Measurements from ENCODE around the gene LPXN. TPM values are rescaled to one million over a fixed set of nuclear protein-coding genes. Genes with fewer than 3 reads are reported as not detected.

LPXN gene
- total and polyA plus RNA-seq, 12 donors = 1.8 to 13.9 (median 4.7) TPM

DNA sequence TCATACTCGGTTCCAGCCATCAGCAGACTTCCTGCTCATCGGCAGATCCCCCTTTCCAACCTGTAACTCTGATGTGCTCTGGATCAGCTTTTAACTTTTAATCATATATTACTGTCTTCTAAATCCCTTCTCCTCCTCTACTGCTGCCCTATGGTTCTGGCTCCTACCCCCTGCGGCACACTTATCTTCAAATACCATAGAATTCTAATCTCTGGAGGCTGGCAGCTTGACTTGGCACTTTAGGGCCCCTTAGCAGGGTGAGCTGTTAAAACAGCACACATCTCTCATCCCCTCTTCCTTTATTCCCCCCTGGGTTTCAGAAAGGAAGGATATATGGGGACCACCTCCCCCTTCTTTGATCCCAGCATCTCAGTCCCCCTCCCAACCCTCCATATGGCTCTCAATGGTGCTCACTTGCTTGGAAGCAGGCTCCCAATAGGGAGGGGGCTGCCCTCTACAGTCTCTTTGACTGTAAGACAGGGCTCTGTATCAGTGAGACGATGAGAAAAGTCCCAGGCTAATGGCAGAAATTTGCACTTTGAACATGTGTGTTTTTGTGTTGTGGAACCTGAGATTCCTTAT, 42.4 kb upstream of the LPXN start:
- no peak for DNase-seq
- H3K27ac ChIP-seq = peak overlapping the region in 7 of 10 donors; percentile 10 to 68 (median 40)
- H3K27me3 ChIP-seq = no peaks in the 10 kb centered on the region
- H3K4me3 ChIP-seq = no peak overlapping the region
- peaks cover 5 to 51% (median 22%) of the 10 kb centered on the region in 9 donors for H3K4me1 ChIP-seq
- intact Hi-C loops (cut with DNase I) = loop anchor here in 2 of 10 donors (5.0 kb wide), 2 partner anchors 36 to 41 kb away; partner anchors contain the start of genes LPXN (in 1 of the 2) and ZFP91 (in 1 of the 2)
- no peaks in the 10 kb centered on the region for H3K9me3 ChIP-seq
- H3K36me3 ChIP-seq = peaks cover 0 to 100% (median 59%) of the 10 kb centered on the region in 9 donors
- TF ChIP-seq, protein P1, sequence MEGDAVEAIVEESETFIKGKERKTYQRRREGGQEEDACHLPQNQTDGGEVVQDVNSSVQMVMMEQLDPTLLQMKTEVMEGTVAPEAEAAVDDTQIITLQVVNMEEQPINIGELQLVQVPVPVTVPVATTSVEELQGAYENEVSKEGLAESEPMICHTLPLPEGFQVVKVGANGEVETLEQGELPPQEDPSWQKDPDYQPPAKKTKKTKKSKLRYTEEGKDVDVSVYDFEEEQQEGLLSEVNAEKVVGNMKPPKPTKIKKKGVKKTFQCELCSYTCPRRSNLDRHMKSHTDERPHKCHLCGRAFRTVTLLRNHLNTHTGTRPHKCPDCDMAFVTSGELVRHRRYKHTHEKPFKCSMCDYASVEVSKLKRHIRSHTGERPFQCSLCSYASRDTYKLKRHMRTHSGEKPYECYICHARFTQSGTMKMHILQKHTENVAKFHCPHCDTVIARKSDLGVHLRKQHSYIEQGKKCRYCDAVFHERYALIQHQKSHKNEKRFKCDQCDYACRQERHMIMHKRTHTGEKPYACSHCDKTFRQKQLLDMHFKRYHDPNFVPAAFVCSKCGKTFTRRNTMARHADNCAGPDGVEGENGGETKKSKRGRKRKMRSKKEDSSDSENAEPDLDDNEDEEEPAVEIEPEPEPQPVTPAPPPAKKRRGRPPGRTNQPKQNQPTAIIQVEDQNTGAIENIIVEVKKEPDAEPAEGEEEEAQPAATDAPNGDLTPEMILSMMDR (IDR thresholded peaks at IDR 0.05) = peak in 6 of 9 donors; percentile 21 to 49 (median 44)
- peak; percentile 51 to 80 (median 77) for ATAC-seq
- 36 to 53% methylated on average over 4 of the region's 4 CpGs for WGBS, 2 donors

DNA sequence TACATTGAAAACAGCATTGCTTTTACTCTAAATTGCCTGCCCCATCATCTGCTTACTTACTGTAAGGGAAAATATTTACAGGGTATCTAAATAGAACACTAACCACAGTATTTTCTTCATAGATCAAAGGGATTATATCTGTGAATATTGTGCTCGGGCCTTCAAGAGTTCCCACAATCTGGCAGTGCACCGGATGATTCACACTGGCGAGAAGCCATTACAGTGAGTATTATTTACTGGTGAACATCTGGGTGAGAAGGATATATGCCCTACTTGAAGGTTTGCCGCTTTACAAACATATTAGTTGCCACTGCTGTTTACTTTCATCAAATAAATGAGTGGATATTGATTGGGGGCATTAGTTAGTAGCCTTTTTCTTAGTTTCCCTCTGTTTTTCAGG, 40.9 kb upstream of the LPXN start:
- TF ChIP-seq, protein P1 (IDR thresholded peaks at IDR 0.05) = no peak
- WGBS, 2 donors = 47 to 55% methylated on average over 4 of the region's 4 CpGs
- DNase-seq (peak in 1 of 2 donors; percentile 30), ATAC-seq (peak in 6 of 8 donors; percentile 43 to 85 (median 52))
- no peaks in the 10 kb centered on the region for H3K9me3 ChIP-seq
- H3K36me3 ChIP-seq = peaks cover 0 to 100% (median 65%) of the 10 kb centered on the region in 9 donors
- peaks cover 5 to 37% (median 21%) of the 10 kb centered on the region in 9 donors for H3K4me1 ChIP-seq
- intact Hi-C loops (cut with DNase I) = loop anchor here in 2 of 10 donors (5.0 kb wide), 2 partner anchors 34 to 39 kb away; partner anchors contain the start of genes LPXN (in 1 of the 2) and ZFP91 (in 1 of the 2)
- H3K4me3 ChIP-seq = no peak overlapping the region
- peak overlapping the region in 2 of 10 donors; percentile 5 to 68 for H3K27ac ChIP-seq
- no peaks in the 10 kb centered on the region for H3K27me3 ChIP-seq

DNA sequence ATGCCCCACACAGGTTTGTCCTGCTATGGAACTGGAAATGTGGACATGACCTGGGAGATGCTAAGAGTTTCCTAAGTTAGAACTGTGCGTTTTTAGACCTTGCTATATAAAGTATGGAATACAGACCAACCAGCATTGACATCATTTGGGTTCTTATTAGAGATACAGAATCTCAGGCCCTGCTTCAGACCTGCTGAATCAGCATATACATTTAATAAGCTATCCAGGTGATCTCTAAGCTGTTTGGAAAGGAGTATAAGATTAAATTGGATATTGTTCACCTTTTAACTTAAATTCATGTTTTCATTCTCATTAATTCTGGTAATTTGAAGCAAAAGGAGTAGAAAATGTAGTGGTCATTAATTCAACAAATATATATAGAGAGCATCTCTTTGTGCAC, 39.9 kb upstream of the LPXN start:
- no peak for ATAC-seq
- WGBS, 2 donors = 93 to 94% methylated on average over 1 of the region's 1 CpG
- H3K27ac ChIP-seq = no peak overlapping the region
- intact Hi-C loops (cut with DNase I) = loop anchor here in 2 of 10 donors (5.0 kb wide), 2 partner anchors 33 to 38 kb away; partner anchors contain the start of genes LPXN (in 1 of the 2) and ZFP91 (in 1 of the 2)
- no peak for DNase-seq
- TF ChIP-seq, protein P1 (IDR thresholded peaks at IDR 0.05) = no peak
- H3K9me3 ChIP-seq = no peaks in the 10 kb centered on the region
- H3K4me3 ChIP-seq = no peak overlapping the region
- H3K4me1 ChIP-seq = peaks cover 5 to 37% (median 21%) of the 10 kb centered on the region in 9 donors
- no peaks in the 10 kb centered on the region for H3K27me3 ChIP-seq
- H3K36me3 ChIP-seq = peaks cover 0 to 100% (median 74%) of the 10 kb centered on the region in 9 donors

DNA sequence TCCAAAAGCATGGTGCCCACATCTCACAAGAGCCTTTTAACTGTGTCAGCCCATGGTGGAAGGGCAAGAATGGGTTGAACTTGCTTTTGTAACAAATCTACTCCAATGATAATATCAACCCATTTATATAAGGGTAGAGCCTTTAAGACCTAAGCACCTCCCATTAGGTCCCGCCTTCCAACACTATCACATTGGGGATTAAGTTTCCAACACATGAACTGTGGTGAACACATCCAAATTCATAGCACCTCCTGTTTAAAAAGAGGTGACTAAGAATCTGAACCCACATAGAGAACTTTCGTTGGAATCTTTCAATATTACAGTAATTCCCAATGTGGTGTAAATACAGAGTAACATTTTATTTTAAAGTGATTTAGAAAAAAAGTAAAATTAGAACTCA, 37.6 kb upstream of the LPXN start:
- peaks cover 0 to 88% (median 68%) of the 10 kb centered on the region in 9 donors for H3K36me3 ChIP-seq
- H3K4me3 ChIP-seq = no peak overlapping the region
- no peak overlapping the region for H3K27ac ChIP-seq
- H3K27me3 ChIP-seq = no peaks in the 10 kb centered on the region
- no peak for DNase-seq
- WGBS, 2 donors = 95 to 98% methylated on average over 2 of the region's 2 CpGs
- ATAC-seq = no peak
- peaks cover 2 to 27% (median 16%) of the 10 kb centered on the region in 9 donors for H3K4me1 ChIP-seq
- intact Hi-C loops (cut with DNase I) = no loop called here
- TF ChIP-seq, protein P1 (IDR thresholded peaks at IDR 0.05) = no peak
- no peaks in the 10 kb centered on the region for H3K9me3 ChIP-seq

Measured in heart right ventricle (tissue), 16 donors.